ENCODE results near the gene VPS50.
"Not testable (repeated sequence)": the region's sequence is repeated elsewhere in the genome, so short reads cannot be mapped to it uniquely, and the experiment has no call there.

Gene VPS50

GRCh38 chr7:93331706-93332105, 99.5 kb downstream of the VPS50 start:
- no peak for DNase-seq (ENCODE audit: low read depth)

DNA sequence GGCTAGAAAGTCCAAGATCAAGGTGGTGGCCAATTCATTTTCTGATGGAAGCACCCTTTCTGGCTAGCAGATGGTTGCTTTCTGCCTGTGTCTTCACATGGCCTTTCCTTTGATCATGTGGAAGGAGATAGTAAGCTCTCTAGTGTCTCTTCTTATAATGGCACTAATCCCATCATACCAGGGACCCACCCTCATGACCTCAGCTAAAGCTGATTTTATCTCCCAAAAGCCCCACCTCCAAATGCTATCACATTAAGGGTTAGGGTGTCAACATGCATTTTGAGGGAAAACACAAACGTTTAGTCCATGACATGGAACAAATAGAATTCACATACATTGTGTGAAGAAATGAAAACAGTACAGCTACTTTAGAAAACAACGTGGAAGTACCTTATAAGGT, 100.0 kb downstream of the VPS50 start:
- no peak for DNase-seq (ENCODE audit: low read depth)

DNA sequence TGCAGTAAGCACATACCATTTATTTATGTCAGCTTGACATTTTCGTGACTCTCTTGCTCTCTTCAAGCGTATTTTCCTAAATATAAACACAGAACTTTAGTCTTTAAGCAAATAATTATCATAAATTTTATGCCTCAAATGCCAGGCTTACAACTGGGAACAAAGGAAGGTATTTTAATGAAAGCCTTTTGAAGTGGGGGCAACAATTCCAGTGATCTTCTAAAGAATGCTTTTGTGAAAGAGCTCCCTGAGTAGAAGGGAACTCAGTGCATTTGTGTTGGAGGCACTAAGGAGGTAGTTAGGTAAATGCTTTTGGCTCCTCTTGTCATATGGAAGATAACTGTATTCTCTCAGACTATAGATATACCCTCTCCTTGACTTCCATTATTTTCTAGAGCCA, 104.9 kb downstream of the VPS50 start:
- DNase-seq (ENCODE audit: low read depth), result no peak

DNA sequence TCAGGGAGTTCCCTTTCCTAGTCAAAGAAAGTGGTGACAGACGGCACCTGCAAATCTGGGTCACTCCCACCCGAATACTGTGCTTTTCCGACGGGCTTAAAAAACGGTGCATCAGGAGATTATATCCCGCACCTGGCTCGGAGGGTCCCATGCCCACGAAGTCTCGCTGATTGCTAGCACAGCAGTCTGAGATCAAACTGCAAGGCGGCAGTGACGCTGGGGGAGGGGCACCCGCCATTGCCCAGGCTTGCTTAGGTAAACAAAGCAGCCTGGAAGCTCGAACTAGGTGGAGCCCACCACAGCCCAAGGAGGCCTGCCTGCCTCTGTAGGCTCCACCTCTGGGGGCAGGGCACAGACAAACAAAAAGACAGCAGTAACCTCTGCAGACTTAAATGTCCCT, 110.0 kb downstream of the VPS50 start:
- not testable (repeated sequence) for DNase-seq (ENCODE audit: low read depth)

GRCh38 chr7:93350338-93350737, 118.2 kb downstream of the VPS50 start:
- DNase-seq (ENCODE audit: low read depth), result no peak

GRCh38 chr7:93352881-93353280, 120.7 kb downstream of the VPS50 start:
- no peak for DNase-seq (ENCODE audit: low read depth)

DNA sequence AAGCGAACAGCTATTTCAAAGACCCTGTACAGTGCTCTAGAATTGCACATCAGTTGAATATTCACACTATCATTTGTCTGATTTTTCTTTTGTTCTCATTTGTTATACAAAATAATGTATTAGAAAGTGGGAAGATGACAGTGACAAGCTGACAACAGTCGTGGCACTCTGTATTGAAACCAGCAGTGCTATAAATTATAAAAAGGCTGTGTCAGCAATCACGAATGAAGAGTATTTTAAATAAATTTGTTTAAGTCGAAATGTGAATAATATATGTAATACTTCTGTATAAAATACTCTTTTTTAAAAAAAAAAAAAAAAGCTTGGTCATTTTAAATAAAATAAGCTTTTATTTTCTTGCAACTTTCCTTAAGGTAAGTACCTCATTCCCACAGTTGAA, 122.6 kb downstream of the VPS50 start:
- no peak for DNase-seq (ENCODE audit: low read depth)

DNA sequence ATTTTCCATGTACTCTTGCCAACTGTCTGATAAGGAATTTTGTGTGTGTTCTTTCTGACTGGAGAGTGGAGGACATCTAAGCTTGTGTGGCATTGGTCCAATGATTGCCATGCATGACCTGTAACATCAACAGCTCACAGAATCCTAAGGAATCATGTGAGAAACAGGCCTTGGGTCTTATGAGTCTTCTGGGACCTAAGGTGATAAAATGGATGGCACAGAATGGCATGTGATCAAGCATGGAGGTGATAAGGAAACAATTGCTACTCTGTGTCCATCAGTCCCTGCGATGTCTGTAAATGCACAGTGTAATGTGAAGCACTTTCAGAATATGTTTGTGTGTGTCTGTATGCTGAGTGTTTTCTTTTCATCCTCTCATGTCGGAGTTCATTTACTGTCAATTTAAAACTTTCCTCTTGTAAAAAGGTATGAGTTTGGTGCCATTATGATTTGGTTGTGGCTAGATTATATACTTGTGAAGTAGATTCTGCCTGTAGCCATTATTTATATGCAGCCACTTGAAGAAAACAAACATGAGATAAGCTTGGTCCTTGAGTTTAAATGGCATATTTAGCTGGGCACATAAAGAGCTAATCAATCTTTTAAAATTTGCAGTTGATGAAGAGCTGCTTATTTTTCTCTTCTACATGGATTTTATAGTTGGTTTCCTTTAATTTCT, 127.5 kb downstream of the VPS50 start:
- DNase-seq (ENCODE audit: low read depth), result no peak

DNA sequence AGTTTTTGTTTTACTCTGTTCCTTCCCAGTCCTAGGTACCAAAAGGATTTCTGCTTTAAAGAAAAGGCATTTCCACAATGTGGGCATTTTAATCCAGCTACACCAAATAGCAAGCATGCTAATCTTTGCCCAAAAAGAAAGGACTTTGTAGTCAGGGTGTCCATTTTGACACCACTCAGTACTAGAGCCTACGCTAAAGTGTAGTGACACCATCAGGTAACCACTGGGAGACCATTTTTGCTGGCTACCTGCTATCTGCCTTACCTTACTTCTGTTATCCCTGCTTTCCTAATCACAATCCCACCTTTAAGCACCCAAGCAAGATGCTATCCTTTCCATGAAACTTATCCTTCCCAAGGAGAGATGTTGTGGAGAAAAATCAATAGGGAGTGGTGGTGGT, 129.7 kb downstream of the VPS50 start:
- DNase-seq (ENCODE audit: low read depth), result no peak

GRCh38 chr7:93364806-93365205, 132.6 kb downstream of the VPS50 start:
- no peak for DNase-seq (ENCODE audit: low read depth)

DNA sequence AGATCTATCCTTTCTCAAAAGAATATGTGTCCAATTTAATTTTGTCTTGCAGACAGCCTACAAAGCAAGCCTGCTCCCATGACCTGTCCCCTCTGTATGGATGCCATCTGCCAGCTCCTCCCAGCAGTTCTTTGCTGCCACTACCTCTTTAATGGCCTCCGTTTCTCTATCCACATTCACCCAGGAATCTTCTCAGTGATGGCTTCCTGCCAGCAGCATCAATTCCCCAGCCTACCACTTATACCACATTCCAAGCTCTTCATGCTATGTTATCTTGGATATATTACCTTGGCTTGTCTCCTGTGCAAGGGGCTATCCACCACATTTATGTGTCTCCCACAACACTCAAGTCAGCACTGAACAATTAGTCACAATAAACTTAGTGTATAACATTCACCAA, 133.2 kb downstream of the VPS50 start:
- DNase-seq (ENCODE audit: low read depth), result no peak

- no peak for DNase-seq (ENCODE audit: low read depth)
Measured at GRCh38 chr7:93366816-93367215, 134.7 kb downstream of the VPS50 start.

- DNase-seq (ENCODE audit: low read depth), result no peak
Measured at GRCh38 chr7:93367254-93367653, 135.1 kb downstream of the VPS50 start.

DNA sequence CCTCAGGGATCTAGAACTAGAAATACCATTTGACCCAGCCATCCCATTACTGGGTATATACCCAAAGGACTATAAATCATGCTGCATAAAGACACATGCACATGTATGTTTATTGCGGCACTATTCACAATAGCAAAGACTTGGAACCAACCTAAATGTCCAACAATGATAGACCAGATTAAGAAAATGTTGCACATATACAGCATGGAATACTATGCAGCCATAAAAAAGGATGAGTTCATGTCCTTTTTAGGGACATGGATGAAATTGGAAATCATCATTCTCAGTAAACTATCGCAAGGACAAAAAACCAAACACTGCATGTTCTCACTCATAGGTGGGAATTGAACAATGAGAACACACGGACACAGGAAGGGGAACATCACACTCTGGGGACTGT, 138.8 kb downstream of the VPS50 start:
- DNase-seq (ENCODE audit: low read depth), result not testable (repeated sequence)

GRCh38 chr7:93373537-93373936, 141.4 kb downstream of the VPS50 start:
- DNase-seq (ENCODE audit: low read depth), result no peak

DNA sequence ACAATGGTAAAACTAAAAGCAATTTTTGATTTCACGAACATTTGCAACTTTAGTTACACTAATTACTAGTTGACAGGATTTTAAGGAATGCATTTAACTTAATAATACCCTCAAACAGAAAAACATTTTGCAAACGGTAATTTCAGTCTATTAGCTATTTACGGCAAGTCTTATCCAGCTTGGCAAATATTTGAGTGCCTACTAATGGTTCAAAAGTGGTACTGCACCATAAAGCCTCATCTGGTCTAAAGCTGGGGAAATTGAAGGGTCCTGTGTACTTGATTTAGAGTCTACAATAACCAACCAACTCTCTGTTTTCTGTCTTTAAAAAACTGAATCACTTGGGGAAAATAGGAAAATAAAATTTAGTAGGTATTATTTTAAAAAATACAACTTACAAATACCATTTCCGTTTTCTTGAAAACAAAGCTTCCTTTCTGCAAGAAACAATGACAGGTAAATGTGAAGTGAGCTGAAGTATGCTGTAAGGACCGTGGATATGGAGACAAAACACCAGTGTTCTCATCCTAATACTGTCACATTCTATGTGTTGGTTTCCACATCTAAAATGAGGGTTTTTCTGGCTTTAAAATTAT, 142.3 kb downstream of the VPS50 start:
- DNase-seq (ENCODE audit: low read depth), result no peak

GRCh38 chr7:93375603-93376002, 143.4 kb downstream of the VPS50 start:
- DNase-seq (ENCODE audit: low read depth), result no peak

DNA sequence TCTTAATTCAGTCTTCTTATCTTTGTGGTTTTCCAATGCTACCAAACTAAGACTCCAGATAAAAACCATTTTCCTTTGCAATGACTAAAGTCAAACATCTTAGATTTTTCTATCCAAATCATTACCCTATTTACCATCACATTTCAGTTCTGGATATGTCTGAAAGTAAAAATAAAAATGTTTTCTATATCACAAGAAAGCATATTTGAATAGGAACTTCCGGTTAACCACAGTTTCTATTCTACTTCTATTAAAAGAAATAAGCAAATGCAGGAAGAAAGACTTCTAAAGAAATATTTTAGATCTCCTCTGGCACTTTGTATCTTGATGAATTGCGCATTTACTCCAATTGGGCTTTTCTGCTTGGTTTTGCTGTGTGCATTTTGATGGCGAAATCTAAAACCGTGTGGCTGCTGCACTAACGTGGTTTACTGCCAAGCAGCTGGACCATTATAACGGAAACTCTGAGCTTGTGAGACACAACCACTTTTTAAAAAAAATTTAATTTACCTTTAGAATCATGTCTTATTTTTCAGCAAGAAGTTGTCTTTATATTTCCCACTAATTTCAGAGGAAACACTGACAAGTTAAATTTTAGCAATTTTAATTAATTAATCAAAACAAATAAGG, 146.1 kb downstream of the VPS50 start:
- DNase-seq (ENCODE audit: low read depth), result no peak

DNA sequence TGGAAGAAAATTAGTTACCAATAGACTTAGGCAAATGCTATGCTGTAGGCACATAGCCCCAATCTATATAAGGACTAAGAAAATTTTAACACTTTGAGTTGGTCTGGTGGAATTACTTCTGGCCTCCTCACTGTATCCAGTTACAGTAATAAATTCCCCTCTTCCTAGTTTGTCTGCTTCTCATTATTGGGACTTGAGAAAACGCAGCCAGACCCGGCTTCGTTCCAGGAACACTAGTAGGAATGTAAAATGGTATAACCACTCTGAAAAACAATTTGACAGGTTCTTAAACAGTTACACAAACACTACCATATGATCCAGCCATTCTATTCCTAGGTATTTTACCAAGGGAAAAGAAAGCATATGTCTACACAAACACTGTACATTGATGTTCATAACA, 150.2 kb downstream of the VPS50 start:
- DNase-seq (ENCODE audit: low read depth), result no peak

- DNase-seq (ENCODE audit: low read depth), result no peak
Measured at GRCh38 chr7:93390660-93391059, 158.5 kb downstream of the VPS50 start.

GRCh38 chr7:93392984-93393383, 160.8 kb downstream of the VPS50 start:
- no peak for DNase-seq (ENCODE audit: low read depth)

- DNase-seq (ENCODE audit: low read depth), result no peak
Measured at GRCh38 chr7:93399642-93400041, 167.5 kb downstream of the VPS50 start.

GRCh38 chr7:93402944-93403343, 170.8 kb downstream of the VPS50 start:
- no peak for DNase-seq (ENCODE audit: low read depth)

- no peak for DNase-seq (ENCODE audit: low read depth)
Measured at GRCh38 chr7:93407239-93407638, 175.1 kb downstream of the VPS50 start.
